NOMO-1 treated with dmso at 0.1 percent for 144 hours (cell line): ENCODE measurements around the gene THBS1.

Experiments
- DNase-seq: peaks from one replicate; lab custom pipeline; 2025; ENCODE audit not compliant: unreplicated experiment; lab: John Stamatoyannopoulos, UW

Gene THBS1

DNA sequence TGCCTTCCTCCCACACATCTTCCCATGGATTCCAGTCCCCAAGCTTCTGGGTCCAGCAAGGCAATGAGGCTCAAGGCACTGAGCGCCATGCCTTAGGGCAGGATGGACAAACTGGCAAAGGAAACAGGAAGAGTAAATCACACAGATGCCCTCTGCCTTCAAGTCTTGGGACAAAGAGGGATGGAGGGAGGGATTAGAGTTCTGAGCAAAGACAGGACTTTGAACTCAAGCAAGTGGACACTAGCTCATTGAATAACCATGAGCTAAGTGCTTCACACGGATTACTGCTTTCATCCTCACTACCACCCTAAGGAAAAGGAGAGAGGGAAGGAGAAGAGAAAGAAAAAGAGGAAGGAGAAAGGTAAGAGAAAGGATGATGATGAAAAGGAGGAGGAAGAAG lies 7.6 kb upstream of the THBS1 start:
- DNase-seq, result no peak

DNA sequence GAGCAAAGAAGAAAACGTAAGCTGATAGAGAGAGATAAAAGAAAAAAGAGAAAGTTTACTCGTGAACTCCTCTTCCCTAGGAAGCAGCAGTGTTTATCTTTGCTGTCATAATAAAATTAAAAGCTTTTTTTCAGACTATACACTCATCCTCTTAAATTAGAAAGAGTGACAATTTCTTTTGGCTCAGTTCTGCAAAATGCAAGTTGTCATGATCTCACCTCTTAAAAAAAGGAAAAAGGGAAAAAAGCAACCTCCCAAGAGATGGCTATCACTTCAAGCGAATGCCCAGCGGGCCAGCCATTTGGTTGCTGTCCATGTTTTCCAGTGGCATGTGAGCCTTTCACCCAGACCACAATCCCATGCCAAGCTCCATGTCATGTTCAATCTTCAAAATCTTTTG lies 7.0 kb upstream of the THBS1 start:
- DNase-seq, result no peak

DNA sequence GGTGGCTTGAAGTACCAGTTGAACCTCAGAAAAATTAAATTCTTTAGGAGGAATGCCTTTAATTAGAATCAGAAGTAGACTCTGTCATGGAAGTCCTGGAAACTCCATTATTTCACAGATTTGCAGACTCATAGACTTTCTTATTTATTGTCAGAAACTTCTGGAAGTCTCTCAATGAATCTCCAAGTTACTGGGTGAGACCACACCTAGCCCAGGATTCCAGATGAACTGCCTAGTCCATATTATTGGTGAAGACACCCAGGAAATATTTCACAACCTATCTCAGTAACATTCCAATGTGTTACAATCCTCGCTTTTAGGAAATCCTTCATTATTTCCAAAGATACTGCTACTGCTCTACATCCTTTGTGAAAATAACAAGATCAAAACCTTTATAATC lies 6.5 kb upstream of the THBS1 start:
- no peak for DNase-seq

DNA sequence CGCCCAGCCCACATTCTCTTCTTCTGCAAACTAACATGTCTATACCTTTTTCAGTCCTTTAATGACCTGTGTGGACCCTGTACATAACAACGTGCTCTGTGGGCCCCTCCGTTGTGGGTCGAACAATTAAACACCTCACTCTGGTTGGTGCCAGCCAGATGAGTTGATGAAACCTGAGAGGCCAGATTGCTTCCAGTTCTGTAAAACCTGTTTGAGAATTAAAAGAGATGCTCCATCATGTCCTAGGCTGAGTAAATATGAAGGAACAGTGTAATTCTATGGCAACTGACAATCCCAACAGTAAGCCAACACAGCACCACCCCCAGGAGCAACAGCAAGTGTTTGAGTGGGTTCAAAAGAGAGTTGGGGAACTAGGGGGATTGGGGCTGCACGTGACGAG lies 5.7 kb upstream of the THBS1 start:
- DNase-seq, result no peak

DNA sequence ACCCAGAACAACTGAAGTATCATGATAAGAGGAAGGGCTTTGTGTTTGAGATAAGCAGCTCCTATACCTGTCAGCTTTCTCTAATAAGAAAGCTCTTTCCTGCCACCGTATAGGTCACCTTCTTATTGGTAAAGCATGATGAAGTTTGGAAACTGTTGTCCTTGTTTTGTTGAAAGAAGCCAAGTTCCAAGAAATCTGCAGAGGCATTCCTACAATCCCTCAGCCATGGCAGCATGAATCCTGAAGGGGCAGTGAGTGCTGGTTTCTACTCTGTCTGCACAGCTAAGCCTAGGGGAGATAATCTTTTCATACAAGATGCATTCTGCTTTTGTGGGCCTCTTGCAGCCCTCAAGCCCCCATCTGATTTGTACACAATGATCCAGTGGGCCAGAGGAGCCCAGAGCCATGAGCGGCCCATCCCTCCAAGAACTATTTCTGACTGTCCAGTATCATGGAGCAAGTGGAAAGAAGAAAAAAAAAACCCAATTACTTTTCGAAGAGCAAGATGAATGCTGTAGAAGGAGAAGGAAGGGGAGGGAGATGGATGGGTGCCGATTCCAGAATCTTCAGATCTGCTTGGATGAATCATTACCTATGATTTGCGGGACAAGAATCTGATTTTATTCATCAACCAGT lies 1.9 kb upstream of the THBS1 start:
- DNase-seq, result no peak

DNA sequence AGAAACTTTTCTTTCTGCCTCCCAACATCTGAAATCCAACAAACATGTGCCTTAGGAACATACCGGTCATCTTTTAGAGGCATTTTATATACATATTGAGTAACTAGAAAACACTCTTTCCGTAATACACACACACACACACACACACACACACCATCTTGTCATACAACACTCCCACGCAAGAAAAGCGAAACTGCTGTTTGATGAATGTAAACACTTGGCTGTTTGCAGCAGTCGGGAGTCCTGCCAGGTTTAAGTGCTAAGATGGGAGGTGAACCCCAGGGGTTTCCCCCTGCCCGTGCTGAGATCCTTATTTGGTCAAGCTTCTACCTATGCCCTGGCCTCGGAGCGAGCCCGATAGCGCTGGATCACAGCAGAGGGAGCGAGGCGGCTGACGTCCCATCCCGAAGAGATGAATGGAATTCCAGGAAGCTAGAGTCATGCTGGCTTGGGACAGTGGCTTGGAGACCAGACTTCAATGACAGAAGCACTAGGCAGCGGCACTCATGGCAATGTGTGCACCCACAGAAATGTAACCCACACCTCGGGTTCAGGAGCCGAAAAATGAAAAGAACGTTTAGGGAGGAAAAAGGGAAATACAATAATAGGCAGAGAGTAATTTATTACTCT lies 1.3 kb upstream of the THBS1 start:
- no peak for DNase-seq

DNA sequence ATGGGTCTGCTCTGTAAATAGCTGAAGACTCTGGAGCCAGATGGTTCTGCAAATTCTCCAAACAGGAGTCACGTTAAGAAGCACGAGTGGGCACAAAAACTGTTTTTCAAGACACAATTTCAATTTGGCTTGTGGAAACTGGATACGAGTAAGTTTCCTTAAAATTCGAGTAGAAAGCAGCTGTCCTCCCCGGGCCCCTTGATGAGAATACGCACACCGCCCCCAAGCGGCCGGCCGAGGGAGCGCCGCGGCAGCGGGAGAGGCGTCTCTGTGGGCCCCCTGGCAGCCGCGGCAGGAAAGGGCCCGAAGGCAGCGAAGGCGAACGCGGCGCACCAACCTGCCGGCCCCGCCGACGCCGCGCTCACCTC lies 778 bp upstream of the THBS1 start:
- DNase-seq, result peak; percentile 83

DNA sequence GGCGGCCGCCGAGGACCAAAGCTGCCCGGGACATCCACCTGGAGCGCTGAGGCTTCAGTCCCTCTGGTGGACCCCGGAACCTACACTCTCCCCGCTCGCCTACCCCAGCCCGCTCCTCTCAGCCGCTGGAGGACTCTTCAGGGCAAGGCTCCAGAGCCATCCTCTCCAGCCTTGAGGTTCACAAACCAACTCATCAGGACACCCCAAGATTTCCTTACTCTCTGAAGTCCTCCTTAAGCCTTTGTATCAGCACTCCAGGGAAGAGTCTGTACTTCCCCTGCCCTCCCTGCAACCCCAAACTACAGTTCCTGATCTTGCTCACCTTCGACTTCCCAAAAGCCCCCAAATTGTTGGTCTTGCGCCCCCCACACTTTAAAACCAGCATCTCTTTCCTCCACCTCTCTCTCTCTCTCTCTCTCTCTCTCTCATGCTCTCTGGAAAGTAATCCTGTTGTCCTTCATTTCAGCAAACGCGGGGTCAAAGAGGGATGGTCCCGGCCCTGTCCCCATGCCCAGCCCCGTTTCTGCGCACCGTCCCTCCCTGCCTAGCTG lies 438 bp downstream of the THBS1 start:
- no peak for DNase-seq

DNA sequence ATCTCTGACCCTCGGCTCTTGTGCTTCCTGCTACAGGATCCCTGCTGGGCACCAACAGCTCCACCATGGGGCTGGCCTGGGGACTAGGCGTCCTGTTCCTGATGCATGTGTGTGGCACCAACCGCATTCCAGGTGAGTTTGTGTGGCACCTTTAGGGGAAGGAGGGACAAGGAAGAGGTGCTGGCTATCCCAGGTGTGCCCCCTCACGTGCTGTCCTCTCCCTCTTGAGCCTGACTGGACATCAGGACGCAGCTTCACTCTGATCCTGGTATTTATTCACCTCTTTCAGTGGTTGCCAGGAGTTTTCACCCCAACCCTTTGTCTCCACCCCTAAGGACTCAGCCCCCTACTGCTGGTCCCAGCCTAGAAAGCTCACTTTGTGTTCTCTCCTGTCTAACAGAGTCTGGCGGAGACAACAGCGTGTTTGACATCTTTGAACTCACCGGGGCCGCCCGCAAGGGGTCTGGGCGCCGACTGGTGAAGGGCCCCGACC lies 960 bp downstream of the THBS1 start:
- DNase-seq, result peak; percentile 7

DNA sequence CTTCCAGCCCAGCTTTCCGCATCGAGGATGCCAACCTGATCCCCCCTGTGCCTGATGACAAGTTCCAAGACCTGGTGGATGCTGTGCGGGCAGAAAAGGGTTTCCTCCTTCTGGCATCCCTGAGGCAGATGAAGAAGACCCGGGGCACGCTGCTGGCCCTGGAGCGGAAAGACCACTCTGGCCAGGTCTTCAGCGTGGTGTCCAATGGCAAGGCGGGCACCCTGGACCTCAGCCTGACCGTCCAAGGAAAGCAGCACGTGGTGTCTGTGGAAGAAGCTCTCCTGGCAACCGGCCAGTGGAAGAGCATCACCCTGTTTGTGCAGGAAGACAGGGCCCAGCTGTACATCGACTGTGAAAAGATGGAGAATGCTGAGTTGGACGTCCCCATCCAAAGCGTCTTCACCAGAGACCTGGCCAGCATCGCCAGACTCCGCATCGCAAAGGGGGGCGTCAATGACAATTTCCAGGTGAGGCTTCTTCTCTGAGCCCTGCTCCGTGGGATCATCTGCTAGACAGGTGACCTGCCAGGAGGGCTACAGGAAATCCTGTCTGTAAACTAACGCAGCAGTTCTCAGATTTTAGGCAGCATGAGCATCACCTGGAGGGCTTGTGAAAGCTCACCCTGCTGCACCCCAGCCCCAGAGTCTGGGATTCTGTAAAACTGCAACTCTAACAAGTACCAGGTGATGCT lies 1.6 kb downstream of the THBS1 start:
- no peak for DNase-seq

DNA sequence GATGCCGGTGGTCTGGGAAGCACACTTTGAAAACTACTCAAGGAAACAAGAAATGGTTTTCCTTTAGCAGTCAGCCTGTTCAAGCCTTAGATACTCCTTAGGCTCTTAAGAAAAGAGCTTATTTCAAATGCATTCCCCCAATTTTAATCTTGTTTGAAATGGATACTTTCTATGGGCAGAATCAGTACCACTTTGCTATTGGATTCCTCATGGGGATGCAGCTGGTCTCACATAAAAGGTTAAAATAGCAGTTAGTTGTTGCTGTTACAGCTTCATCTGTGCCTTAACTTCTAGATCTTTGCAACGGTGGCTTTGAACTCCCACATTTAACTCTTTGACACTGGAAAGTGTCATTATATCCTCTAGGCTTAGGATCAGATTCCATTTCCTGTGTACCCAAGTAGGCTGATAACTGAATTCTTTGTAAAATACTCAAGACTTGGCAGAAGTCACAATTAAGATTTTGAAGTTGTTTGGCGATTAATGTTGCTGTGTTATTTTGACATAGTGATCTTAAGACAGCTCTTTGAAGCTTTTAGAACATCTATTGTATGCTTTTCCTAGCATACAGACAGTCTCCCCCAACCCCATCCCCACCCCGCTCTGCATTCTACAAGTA lies 2.2 kb downstream of the THBS1 start:
- DNase-seq, result no peak

DNA sequence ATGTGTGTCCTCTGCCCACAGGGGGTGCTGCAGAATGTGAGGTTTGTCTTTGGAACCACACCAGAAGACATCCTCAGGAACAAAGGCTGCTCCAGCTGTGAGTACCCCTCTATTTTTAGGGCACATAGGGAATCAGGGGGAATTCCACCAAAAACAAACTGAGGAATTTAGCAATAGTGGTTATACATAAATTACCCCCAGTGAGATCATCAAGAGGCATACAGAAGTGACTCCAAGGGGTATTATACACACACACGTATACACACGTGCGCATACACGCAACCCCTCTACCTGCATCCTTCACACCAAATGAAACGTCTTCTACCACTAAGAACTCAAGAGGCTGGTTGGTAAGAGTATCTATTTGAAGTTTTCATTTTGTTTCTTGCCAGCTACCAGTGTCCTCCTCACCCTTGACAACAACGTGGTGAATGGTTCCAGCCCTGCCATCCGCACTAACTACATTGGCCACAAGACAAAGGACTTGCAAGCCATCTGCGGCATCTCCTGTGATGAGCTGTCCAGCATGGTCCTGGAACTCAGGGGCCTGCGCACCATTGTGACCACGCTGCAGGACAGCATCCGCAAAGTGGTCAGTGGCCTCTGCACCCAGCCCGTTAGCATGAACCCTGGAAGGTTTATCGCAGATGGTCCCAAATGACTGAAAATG lies 2.9 kb downstream of the THBS1 start:
- DNase-seq, result no peak

DNA sequence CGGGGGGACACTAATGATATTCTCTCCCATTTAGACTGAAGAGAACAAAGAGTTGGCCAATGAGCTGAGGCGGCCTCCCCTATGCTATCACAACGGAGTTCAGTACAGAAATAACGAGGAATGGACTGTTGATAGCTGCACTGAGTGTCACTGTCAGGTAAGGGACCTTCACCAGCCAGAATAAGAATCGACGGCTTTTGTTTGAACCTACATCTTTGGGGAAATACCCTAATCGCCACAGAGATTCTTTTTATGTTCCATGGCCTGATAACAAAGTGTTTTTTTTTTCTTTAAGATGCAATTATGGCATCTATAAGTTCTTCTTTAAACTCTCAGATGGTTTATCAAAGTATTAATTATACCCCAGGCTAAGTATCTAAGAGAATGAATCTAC lies 3.4 kb downstream of the THBS1 start:
- DNase-seq, result no peak

DNA sequence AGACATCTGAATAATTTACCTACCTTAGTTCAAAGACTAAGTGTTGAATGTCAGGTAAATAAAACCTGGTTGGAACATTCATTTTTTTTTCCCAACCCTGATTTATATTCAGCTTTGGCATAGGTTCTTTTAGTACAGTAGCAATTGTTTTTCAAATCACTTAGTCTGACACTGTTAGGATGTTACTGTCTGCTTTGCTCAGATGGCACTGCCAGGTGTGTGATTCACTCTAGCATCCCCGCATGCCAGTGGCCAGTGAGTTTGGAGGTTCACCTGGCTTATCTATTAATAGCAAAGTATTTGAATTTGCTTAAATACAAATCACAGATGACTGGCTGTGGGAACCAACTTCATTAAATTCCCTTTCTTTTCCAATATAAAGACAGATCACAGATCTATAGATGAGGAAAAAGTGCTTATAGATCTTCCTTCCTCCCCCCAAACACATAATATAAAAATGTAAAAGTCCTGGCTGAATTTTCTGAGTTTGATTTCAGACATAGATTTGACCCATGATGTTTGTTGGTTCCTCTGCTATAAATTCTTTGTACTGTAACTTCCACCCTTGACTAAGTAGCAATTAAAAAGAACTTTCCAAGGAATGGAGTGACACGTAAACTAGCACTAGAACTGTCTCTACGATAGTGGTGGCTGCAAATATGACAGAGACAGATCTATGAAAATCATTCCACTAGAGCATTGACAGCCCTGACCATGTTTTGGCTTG lies 3.9 kb downstream of the THBS1 start:
- DNase-seq, result no peak

DNA sequence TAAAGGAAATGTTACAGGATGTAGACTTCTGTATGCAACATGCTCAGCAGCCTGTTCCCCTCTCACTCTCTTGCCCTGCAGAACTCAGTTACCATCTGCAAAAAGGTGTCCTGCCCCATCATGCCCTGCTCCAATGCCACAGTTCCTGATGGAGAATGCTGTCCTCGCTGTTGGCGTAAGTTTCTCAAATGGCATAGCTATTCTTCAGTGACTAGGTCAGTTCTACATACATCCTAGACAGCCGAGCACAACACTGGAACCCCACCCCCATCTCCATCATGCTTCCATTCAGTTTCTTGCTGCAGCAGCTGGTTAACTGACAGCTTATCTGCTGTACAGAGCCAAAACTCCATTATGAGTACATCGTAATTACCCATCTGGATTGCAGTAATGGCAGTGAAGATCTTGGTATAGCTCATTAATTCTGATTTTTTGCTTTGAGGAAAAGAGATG lies 4.5 kb downstream of the THBS1 start:
- no peak for DNase-seq

DNA sequence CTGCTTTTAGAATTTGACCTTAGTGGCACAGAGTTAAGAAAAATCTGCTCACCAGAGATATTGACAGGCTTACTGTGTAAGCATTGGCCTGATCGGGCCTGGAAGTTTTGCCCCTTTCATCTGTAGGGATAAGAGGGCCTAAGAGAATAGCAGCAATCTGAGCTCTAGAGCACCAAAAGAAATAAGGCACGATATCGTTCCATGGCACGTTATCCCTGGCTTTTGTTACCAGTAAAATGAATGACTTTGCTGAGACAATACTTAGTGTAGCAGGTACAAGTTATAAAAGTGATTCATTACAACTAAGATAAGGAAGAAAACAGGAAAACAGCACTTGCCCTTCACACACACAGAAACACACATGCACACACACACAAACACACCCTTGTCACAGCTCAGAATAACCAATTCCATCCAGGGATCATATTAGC lies 5.0 kb downstream of the THBS1 start:
- no peak for DNase-seq

DNA sequence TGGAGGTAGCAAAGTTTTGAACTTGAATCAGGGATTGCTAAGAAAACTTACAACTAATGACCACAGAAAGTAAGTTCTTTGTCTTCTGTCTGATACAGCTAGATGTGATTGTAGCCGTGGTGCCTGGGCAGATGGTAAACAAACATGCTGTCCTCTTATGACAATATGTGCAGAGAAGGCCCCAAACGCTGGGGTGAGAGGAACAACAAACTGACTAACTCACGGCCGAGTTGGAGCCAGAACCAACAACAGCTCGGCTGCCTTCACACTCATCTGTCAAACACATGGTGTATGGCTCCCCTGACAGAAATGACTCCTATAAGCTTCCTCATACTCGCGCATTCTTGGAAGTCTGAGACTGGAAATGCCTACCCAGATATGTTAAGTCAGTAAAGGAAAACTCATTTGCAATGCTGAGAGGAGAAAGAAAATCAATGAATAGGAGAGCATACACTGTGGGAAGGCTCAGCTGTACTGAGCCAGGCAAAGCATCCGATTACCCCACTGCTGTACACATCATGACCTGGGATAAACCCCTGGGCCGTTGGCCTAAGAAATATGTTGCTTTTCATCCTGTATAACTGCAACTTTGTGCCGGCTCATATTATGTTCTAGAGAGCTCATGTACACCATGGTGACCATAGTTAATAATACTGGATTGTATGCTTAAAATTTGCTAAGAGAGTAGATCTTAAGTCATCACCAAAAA lies 5.7 kb downstream of the THBS1 start:
- DNase-seq, result no peak

DNA sequence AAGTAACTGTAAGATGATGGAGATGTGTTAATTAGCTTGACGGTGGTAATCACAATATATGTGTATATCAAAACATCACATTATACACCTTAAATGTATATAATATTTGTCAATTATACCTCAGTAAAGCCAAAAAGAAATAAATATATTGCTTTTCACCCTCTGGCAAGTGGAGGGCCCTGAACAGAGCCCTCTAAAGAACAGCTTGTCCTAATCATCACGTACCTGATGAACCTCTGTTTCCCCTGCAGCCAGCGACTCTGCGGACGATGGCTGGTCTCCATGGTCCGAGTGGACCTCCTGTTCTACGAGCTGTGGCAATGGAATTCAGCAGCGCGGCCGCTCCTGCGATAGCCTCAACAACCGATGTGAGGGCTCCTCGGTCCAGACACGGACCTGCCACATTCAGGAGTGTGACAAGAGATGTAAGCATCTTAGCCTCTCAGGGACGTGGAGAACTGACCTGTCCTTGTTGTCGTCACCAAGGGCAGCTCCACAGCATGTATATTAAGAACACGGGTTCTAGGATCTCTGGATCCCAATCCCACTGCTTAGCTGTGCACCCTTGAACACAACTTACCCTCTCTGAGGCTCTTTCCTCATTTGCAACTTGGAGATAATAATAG lies 6.3 kb downstream of the THBS1 start:
- no peak for DNase-seq
